Measurements from ENCODE around the gene PRKACA. TPM values are rescaled to one million over a fixed set of nuclear protein-coding genes. Genes with fewer than 3 reads are reported as not detected.
A peak's percentile ranks its signal among the peaks of the same experiment; 100 is the strongest.

Gene PRKACA
- total RNA-seq, 1 experiment from 2014 or later, result 24.0 TPM

DNA sequence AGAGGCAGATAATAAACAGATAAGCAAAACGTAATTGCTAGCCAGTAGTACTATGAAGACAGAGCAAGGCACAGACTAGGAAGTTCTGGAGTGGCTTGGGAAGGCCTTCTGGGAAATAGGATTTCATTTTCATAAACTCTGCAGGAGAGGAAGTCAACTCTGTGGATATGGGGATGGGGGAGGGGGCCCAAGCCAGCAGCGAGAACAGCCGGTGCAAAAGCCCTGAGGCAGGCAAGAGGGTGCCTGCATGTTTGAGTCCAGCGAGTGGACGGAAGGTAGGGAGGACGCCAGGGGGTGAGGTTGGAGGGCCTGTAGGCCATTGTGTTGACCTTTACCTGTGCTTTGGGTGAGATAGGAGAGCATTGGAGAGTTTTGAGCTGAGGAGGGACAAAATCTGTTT, 27.8 kb upstream of the PRKACA start:
- no peak for DNase-seq
- H2AFZ ChIP-seq (ENCODE audit: low read length), result no peak overlapping the region
- no peaks in the 10 kb centered on the region for H3K4me1 ChIP-seq (ENCODE audit: low read length)
- H3K4me3 ChIP-seq (ENCODE audit: low read length), result no peak overlapping the region
- no peak overlapping the region for H3K9ac ChIP-seq (ENCODE audit: low read length)
- H4K20me1 ChIP-seq (ENCODE audit: insufficient read depth, low read depth, low read length), result peaks cover 22% of the 10 kb centered on the region; the same call in 1 of the 2 replicates
- no peaks in the 10 kb centered on the region for H3K9me2 ChIP-seq (replicated peaks; ENCODE audit: insufficient read depth, low read length)
- no peaks in the 10 kb centered on the region for H3K9me3 ChIP-seq (ENCODE audit: low read length)
- H3K4me2 ChIP-seq (ENCODE audit: low read depth, low read length, poor library complexity, severe bottlenecking), result no peak overlapping the region
- H3K36me3 ChIP-seq (ENCODE audit: insufficient read depth, low read length), result no peaks in the 10 kb centered on the region
- no peaks in the 10 kb centered on the region for H3K79me2 ChIP-seq (ENCODE audit: low read length)
- H3K27ac ChIP-seq (ENCODE audit: low read length), result no peak overlapping the region
- H3K27me3 ChIP-seq (ENCODE audit: low read length), result no peaks in the 10 kb centered on the region

DNA sequence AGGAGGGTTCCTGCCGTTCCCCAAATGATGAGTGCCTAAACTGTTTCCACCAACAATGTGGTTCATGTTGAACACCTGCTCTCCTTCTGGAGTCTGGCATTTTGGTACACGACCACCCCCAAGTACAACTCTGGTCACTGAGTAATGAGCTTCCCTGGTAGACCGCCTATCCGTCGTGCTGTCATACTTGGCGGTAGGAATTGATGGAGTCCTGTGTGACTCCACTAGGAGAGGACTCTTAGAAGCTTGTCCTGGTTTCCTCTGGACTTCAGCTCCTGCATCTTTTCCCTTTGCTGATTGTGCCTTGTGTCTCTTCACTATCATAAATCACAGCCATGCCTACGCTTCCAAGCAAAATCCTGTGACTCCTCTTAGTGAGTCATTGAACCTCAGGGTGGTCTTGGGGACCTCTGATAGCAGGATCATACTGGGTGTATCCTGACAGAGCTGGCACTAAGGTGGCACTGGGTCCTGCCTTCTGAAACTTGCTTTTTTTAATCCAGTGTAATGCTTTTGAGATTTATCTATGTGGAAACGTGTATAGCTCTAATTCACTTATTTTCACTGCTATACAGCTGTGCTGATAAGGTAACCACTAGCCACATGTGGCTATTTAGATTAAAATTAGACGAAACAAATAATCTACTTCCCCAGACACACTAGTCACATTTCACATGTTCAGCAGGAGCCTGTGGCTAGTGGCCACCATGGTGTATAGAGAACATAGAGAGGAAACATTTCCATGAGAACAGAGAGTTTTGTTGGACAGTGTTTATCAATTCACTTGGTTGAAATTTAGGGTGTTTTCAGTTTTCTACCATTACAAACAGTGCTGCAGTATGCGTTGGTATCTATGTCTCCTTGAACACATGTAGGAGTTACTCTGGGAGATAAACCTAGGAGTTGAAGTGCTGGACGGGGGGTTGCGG, 25.0 kb upstream of the PRKACA start:
- Histone ChIP-seq H3K9me2 (replicated peaks; ENCODE audit: insufficient read depth, low read length) (no peaks in the 10 kb centered on the region), H3K36me3 (ENCODE audit: insufficient read depth, low read length) (no peaks in the 10 kb centered on the region), H3K27me3 (ENCODE audit: low read length) (no peaks in the 10 kb centered on the region), H3K4me3 (ENCODE audit: low read length) (no peak overlapping the region), H3K79me2 (ENCODE audit: low read length) (no peaks in the 10 kb centered on the region), H4K20me1 (ENCODE audit: insufficient read depth, low read depth, low read length) (peaks cover 19% of the 10 kb centered on the region; the same call in 1 of the 2 replicates), H2AFZ (ENCODE audit: low read length) (no peak overlapping the region), H3K9ac (ENCODE audit: low read length) (no peak overlapping the region), H3K27ac (ENCODE audit: low read length) (no peak overlapping the region), H3K9me3 (ENCODE audit: low read length) (no peaks in the 10 kb centered on the region), H3K4me1 (ENCODE audit: low read length) (peaks cover 6% of the 10 kb centered on the region; the same call in 1 of the 2 replicates), H3K4me2 (ENCODE audit: low read depth, low read length, poor library complexity, severe bottlenecking) (no peak overlapping the region)
- no peak for DNase-seq

GRCh38 chr19:14141041-14141440, 23.5 kb upstream of the PRKACA start:
- H3K4me3 ChIP-seq (ENCODE audit: low read length), result no peak overlapping the region
- H3K27ac ChIP-seq (ENCODE audit: low read length), result no peak overlapping the region
- H4K20me1 ChIP-seq (ENCODE audit: insufficient read depth, low read depth, low read length), result peaks cover 13% of the 10 kb centered on the region; the same call in 1 of the 2 replicates
- no peak overlapping the region for H3K4me2 ChIP-seq (ENCODE audit: low read depth, low read length, poor library complexity, severe bottlenecking)
- H3K9me3 ChIP-seq (ENCODE audit: low read length), result no peaks in the 10 kb centered on the region
- no peak overlapping the region for H3K9ac ChIP-seq (ENCODE audit: low read length)
- H3K79me2 ChIP-seq (ENCODE audit: low read length), result peaks cover 2% of the 10 kb centered on the region
- no peak for DNase-seq
- H2AFZ ChIP-seq (ENCODE audit: low read length), result no peak overlapping the region
- no peaks in the 10 kb centered on the region for H3K27me3 ChIP-seq (ENCODE audit: low read length)
- peaks cover 6% of the 10 kb centered on the region; the same call in 1 of the 2 replicates for H3K4me1 ChIP-seq (ENCODE audit: low read length)
- H3K36me3 ChIP-seq (ENCODE audit: insufficient read depth, low read length), result no peaks in the 10 kb centered on the region
- no peaks in the 10 kb centered on the region for H3K9me2 ChIP-seq (replicated peaks; ENCODE audit: insufficient read depth, low read length)

- H3K79me2 ChIP-seq (ENCODE audit: low read length), result peaks cover 13% of the 10 kb centered on the region
- H3K36me3 ChIP-seq (ENCODE audit: insufficient read depth, low read length), result no peaks in the 10 kb centered on the region
Observed at GRCh38 chr19:14139944-14140343, 22.4 kb upstream of the PRKACA start.

GRCh38 chr19:14138576-14139265, 21.2 kb upstream of the PRKACA start:
- H3K79me2 ChIP-seq (ENCODE audit: low read length), result peaks cover 24% of the 10 kb centered on the region

More at GRCh38 chr19:14139944-14140343, 22.4 kb upstream of the PRKACA start:
- Histone ChIP-seq H2AFZ (ENCODE audit: low read length) (no peak overlapping the region), H3K9ac (ENCODE audit: low read length) (no peak overlapping the region), H3K4me3 (ENCODE audit: low read length) (no peak overlapping the region), H3K9me2 (replicated peaks; ENCODE audit: insufficient read depth, low read length) (no peaks in the 10 kb centered on the region), H3K27me3 (ENCODE audit: low read length) (no peaks in the 10 kb centered on the region), H3K4me2 (ENCODE audit: low read depth, low read length, poor library complexity, severe bottlenecking) (no peak overlapping the region), H3K4me1 (ENCODE audit: low read length) (peaks cover 13% of the 10 kb centered on the region), H3K9me3 (ENCODE audit: low read length) (no peaks in the 10 kb centered on the region), H4K20me1 (ENCODE audit: insufficient read depth, low read depth, low read length) (peaks cover 3% of the 10 kb centered on the region; the same call in 1 of the 2 replicates), H3K27ac (ENCODE audit: low read length) (no peak overlapping the region)
- no peak for DNase-seq

DNA sequence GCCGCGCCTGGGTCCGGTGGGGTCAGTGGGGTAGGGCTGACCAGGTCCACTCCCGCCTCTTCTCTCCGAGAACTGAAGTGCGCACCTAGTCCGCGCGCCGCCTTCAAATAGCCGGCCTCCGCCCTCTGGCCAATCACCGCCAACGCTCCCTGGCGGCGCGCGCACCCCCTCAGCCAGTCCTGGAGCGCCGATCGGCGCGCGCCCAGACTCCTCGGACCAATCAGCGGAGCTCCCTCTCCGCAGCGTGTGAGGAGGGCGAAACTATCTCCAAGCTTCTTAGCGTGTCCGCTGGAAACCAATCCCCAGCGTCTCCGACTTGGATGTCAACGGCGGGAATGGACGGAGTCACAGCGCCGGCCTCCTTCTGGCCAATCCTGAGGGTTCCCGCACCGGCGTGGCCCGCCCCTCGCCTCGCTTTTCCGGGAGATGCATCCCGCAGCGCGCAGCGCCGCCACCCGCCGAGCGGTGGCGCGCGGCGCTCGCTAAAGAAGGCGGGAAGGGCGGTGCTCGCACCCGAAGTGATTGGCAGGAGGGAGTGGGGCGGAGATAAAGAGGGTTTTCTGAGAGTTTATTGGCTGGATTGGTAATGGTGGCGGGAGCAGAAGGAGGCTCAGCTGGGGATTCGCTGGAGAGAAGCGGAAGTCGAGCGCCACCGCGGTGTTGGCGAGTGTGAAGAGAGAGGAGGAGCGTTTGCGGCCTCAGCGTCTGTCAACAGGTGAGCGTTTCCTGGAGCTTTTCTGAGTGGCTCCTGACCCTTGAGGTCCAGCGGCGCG, 19.1 kb upstream of the PRKACA start, which contains the start of gene ASF1B:
ASF1B (minus strand) TSS at position 81 of the 773 bp plus-strand sequence. CDS start 133 bp downstream, outside the sequence.
- Histone ChIP-seq H3K4me1 (ENCODE audit: low read length) (peaks cover 20% of the 10 kb centered on the region), H4K20me1 (ENCODE audit: insufficient read depth, low read depth, low read length) (peaks cover 3% of the 10 kb centered on the region; the same call in 1 of the 2 replicates), H3K9ac (ENCODE audit: low read length) (peak within 1 kb of the TSS; percentile 89), H3K4me2 (ENCODE audit: low read depth, low read length, poor library complexity, severe bottlenecking) (peak within 1 kb of the TSS; percentile 78), H3K36me3 (ENCODE audit: insufficient read depth, low read length) (peaks cover 8% of the 10 kb centered on the region; the same call in 1 of the 2 replicates), H3K27me3 (ENCODE audit: low read length) (no peaks in the 10 kb centered on the region), H3K27ac (ENCODE audit: low read length) (peak within 1 kb of the TSS; percentile 43; the same call in 1 of the 2 replicates), H2AFZ (ENCODE audit: low read length) (peak within 1 kb of the TSS; percentile 72; the same call in 1 of the 2 replicates), H3K4me3 (ENCODE audit: low read length) (peak within 1 kb of the TSS; percentile 88), H3K9me3 (ENCODE audit: low read length) (no peaks in the 10 kb centered on the region), H3K9me2 (replicated peaks; ENCODE audit: insufficient read depth, low read length) (no peaks in the 10 kb centered on the region), H3K79me2 (ENCODE audit: low read length) (peaks cover 35% of the 10 kb centered on the region)
- DNase-seq, result peak; percentile 100

More at GRCh38 chr19:14138576-14139265, 21.2 kb upstream of the PRKACA start:
- Histone ChIP-seq H3K4me3 (ENCODE audit: low read length) (no peak overlapping the region), H3K4me2 (ENCODE audit: low read depth, low read length, poor library complexity, severe bottlenecking) (peak overlapping the region; percentile 65), H3K4me1 (ENCODE audit: low read length) (peaks cover 20% of the 10 kb centered on the region), H3K27me3 (ENCODE audit: low read length) (no peaks in the 10 kb centered on the region), H3K9me3 (ENCODE audit: low read length) (no peaks in the 10 kb centered on the region), H3K9ac (ENCODE audit: low read length) (0 out of 2 replicates have a peak overlapping the region, but pooled peaks have one; percentile 3), H3K36me3 (ENCODE audit: insufficient read depth, low read length) (peaks cover 8% of the 10 kb centered on the region; the same call in 1 of the 2 replicates), H3K9me2 (replicated peaks; ENCODE audit: insufficient read depth, low read length) (no peaks in the 10 kb centered on the region), H4K20me1 (ENCODE audit: insufficient read depth, low read depth, low read length) (peaks cover 3% of the 10 kb centered on the region; the same call in 1 of the 2 replicates), H3K27ac (ENCODE audit: low read length) (no peak overlapping the region), H2AFZ (ENCODE audit: low read length) (no peak overlapping the region)
- DNase-seq, result no peak

- peak overlapping the region; percentile 88 for H3K4me3 ChIP-seq (ENCODE audit: low read length)
- H3K79me2 ChIP-seq (ENCODE audit: low read length), result peaks cover 35% of the 10 kb centered on the region
- H4K20me1 ChIP-seq (ENCODE audit: insufficient read depth, low read depth, low read length), result peaks cover 3% of the 10 kb centered on the region; the same call in 1 of the 2 replicates
Observed at GRCh38 chr19:14135985-14136508, 18.5 kb upstream of the PRKACA start.

More at GRCh38 chr19:14135985-14136508, 18.5 kb upstream of the PRKACA start:
- Histone ChIP-seq H3K9ac (ENCODE audit: low read length) (peak overlapping the region; percentile 89), H3K27me3 (ENCODE audit: low read length) (no peaks in the 10 kb centered on the region), H3K4me2 (ENCODE audit: low read depth, low read length, poor library complexity, severe bottlenecking) (peak overlapping the region; percentile 78), H3K4me1 (ENCODE audit: low read length) (peaks cover 20% of the 10 kb centered on the region), H3K9me3 (ENCODE audit: low read length) (no peaks in the 10 kb centered on the region), H2AFZ (ENCODE audit: low read length) (peak overlapping the region; percentile 52; the same call in 1 of the 2 replicates), H3K27ac (ENCODE audit: low read length) (peak overlapping the region; percentile 43; the same call in 1 of the 2 replicates), H3K9me2 (replicated peaks; ENCODE audit: insufficient read depth, low read length) (no peaks in the 10 kb centered on the region), H3K36me3 (ENCODE audit: insufficient read depth, low read length) (peaks cover 8% of the 10 kb centered on the region; the same call in 1 of the 2 replicates)
- no peak for DNase-seq
